Endothelial cell (in vitro differentiated cells): ENCODE results near the gene MYLK3. TPM values are rescaled to one million over a fixed set of nuclear protein-coding genes. Genes with fewer than 3 reads are reported as not detected.

Experiments
- DNase-seq: peaks from one replicate; pipeline ENCODE4 v3.0.0; 2021; ENCODE audit warnings: low spot score
- H3K27ac Mint-ChIP-seq: one replicate; pipeline ENCODE4 v1.8.0; 2021; ENCODE audit warnings: mixed read lengths, inconsistent platforms; ENCODE audit not compliant: unreplicated experiment
- H3K27me3 Mint-ChIP-seq: one replicate; pipeline ENCODE4 v1.8.0; 2021; ENCODE audit warnings: mild to moderate bottlenecking, moderate library complexity, mixed read lengths, inconsistent platforms; ENCODE audit not compliant: unreplicated experiment
- H3K36me3 Mint-ChIP-seq: one replicate; pipeline ENCODE4 v1.8.0; 2021; ENCODE audit warnings: mild to moderate bottlenecking, low read depth, mixed read lengths, inconsistent platforms; ENCODE audit not compliant: unreplicated experiment
- H3K4me1 Mint-ChIP-seq: one replicate; pipeline ENCODE4 v1.8.0; 2021; ENCODE audit warnings: mild to moderate bottlenecking, mixed read lengths, inconsistent platforms; ENCODE audit not compliant: unreplicated experiment
- H3K4me3 Mint-ChIP-seq: one replicate; pipeline ENCODE4 v1.8.0; 2021; ENCODE audit warnings: mild to moderate bottlenecking, mixed read lengths, inconsistent platforms; ENCODE audit not compliant: unreplicated experiment
- H3K9me3 Mint-ChIP-seq: one replicate; pipeline ENCODE4 v1.8.0; 2021; ENCODE audit warnings: mixed read lengths, inconsistent platforms; ENCODE audit not compliant: unreplicated experiment
- CTCF ChIP-seq: fragments of 200-600 bp; sonication (generic); IDR thresholded peaks from one replicate; pipeline ENCODE4 v1.5.0; 2021; ENCODE audit warnings: antibody characterized with exemption; ENCODE audit not compliant: unreplicated experiment
- total RNA-seq: library from RNA; stranded (reverse); fragmentation: NEBNext Ultra II Directional; extraction: Animal tissue kit (Norgen Biotek cat#: 25700); gene quantifications from one replicate; pipeline ENCODE4 v1.2.1, GENCODE V29; 2021; ENCODE audit not compliant: unreplicated experiment

The MYLK3 gene
- total RNA-seq, 1 donor from 2014 or later: 0.95 TPM

GRCh38 chr16:46715769-46716305, 32.3 kb downstream of the MYLK3 start:
- no peak overlapping the region for H3K4me3 Mint-ChIP-seq
- H3K27ac Mint-ChIP-seq: no peak overlapping the region
- H3K36me3 Mint-ChIP-seq: no peaks in the 10 kb centered on the region
- no peak for DNase-seq
- no peaks in the 10 kb centered on the region for H3K9me3 Mint-ChIP-seq
- no peak for TF ChIP-seq CTCF
- no peaks in the 10 kb centered on the region for H3K4me1 Mint-ChIP-seq
- peaks cover 10% of the 10 kb centered on the region for H3K27me3 Mint-ChIP-seq

- TF ChIP-seq CTCF: no peak
- H3K4me1 Mint-ChIP-seq: peaks cover 2% of the 10 kb centered on the region
- no peak overlapping the region for H3K27ac Mint-ChIP-seq
- peaks cover 8% of the 10 kb centered on the region for H3K27me3 Mint-ChIP-seq
- no peaks in the 10 kb centered on the region for H3K36me3 Mint-ChIP-seq
- no peak for DNase-seq
- no peaks in the 10 kb centered on the region for H3K9me3 Mint-ChIP-seq
- no peak overlapping the region for H3K4me3 Mint-ChIP-seq
Observed at GRCh38 chr16:46714797-46715591, 33.1 kb downstream of the MYLK3 start.

- no peak for DNase-seq
- Mint-ChIP-seq H3K9me3 (peaks cover 4% of the 10 kb centered on the region), H3K27ac (no peak overlapping the region), H3K27me3 (peaks cover 7% of the 10 kb centered on the region), H3K4me3 (no peak overlapping the region), H3K4me1 (peaks cover 2% of the 10 kb centered on the region), H3K36me3 (no peaks in the 10 kb centered on the region)
- no peak for TF ChIP-seq CTCF
Observed at GRCh38 chr16:46713634-46714033, 34.5 kb downstream of the MYLK3 start.

GRCh38 chr16:46712911-46713310, 35.2 kb downstream of the MYLK3 start:
- peaks cover 2% of the 10 kb centered on the region for H3K4me1 Mint-ChIP-seq
- TF ChIP-seq CTCF: no peak

More at GRCh38 chr16:46712911-46713310, 35.2 kb downstream of the MYLK3 start:
- Mint-ChIP-seq H3K9me3 (peaks cover 4% of the 10 kb centered on the region), H3K27ac (no peak overlapping the region), H3K4me3 (no peak overlapping the region), H3K27me3 (peaks cover 7% of the 10 kb centered on the region), H3K36me3 (no peaks in the 10 kb centered on the region)
- DNase-seq: no peak
